ENCODE measurements around the gene ADAMTS9. TPM values are rescaled to one million over a fixed set of nuclear protein-coding genes. Genes with fewer than 3 reads are reported as not detected.

Gene ADAMTS9
- total and polyA plus RNA-seq, 5 experiments from 2014 or later = not detected

- DNase-seq (no peak), ATAC-seq (no peak)
- H3K4me3 Mint-ChIP-seq = no peak overlapping the region
- peaks cover 0 to 6% (median 0%) of the 10 kb centered on the region in 9 donors for H3K9me3 Mint-ChIP-seq
- POLR2A ChIA-PET = no interaction called here
- H3K36me3 Mint-ChIP-seq = no peaks in the 10 kb centered on the region
- no peaks in the 10 kb centered on the region for H3K4me1 Mint-ChIP-seq
- H3K27me3 Mint-ChIP-seq = peaks cover 0 to 6% (median 0%) of the 10 kb centered on the region in 5 donors
- no peak overlapping the region for H3K27ac Mint-ChIP-seq
Measured at GRCh38 chr3:64616953-64617352, 70.8 kb downstream of the ADAMTS9 start.

- Mint-ChIP-seq H3K4me1 (no peaks in the 10 kb centered on the region), H3K27me3 (peaks cover 0 to 6% (median 0%) of the 10 kb centered on the region in 5 donors), H3K4me3 (no peak overlapping the region), H3K27ac (no peak overlapping the region), H3K9me3 (peaks cover 0 to 10% (median 0%) of the 10 kb centered on the region in 9 donors), H3K36me3 (no peaks in the 10 kb centered on the region)
- POLR2A ChIA-PET = no interaction called here
- no peak for ATAC-seq
- no peak for DNase-seq
Measured at GRCh38 chr3:64612916-64613526, 74.8 kb downstream of the ADAMTS9 start.

GRCh38 chr3:64612082-64612860 lies 75.5 kb downstream of the ADAMTS9 start:
- Mint-ChIP-seq H3K4me3 (no peak overlapping the region), H3K36me3 (no peaks in the 10 kb centered on the region), H3K4me1 (no peaks in the 10 kb centered on the region), H3K27me3 (peaks cover 0 to 6% (median 0%) of the 10 kb centered on the region in 5 donors), H3K9me3 (peaks cover 0 to 10% (median 0%) of the 10 kb centered on the region in 9 donors), H3K27ac (no peak overlapping the region)
- ATAC-seq (no peak), DNase-seq (no peak)
- POLR2A ChIA-PET = no interaction called here

GRCh38 chr3:64608741-64609140 lies 79.1 kb downstream of the ADAMTS9 start:
- H3K27me3 Mint-ChIP-seq = peaks cover 0 to 2% (median 0%) of the 10 kb centered on the region in 5 donors

GRCh38 chr3:64607032-64607551 lies 80.7 kb downstream of the ADAMTS9 start:
- POLR2A ChIA-PET = no interaction called here
- Mint-ChIP-seq H3K27ac (no peak overlapping the region), H3K36me3 (no peaks in the 10 kb centered on the region), H3K4me1 (no peaks in the 10 kb centered on the region), H3K27me3 (peaks cover 0 to 3% (median 2%) of the 10 kb centered on the region in 5 donors), H3K9me3 (peaks cover 0 to 15% (median 1%) of the 10 kb centered on the region in 9 donors), H3K4me3 (no peak overlapping the region)
- no peak for DNase-seq
- no peak for ATAC-seq

More at GRCh38 chr3:64608741-64609140, 79.1 kb downstream of the ADAMTS9 start:
- Mint-ChIP-seq H3K36me3 (no peaks in the 10 kb centered on the region), H3K9me3 (peaks cover 0 to 9% (median 0%) of the 10 kb centered on the region in 9 donors), H3K4me3 (no peak overlapping the region), H3K27ac (no peak overlapping the region), H3K4me1 (no peaks in the 10 kb centered on the region)
- POLR2A ChIA-PET = no interaction called here
- DNase-seq (no peak), ATAC-seq (no peak)

GRCh38 chr3:64604313-64604712 lies 83.5 kb downstream of the ADAMTS9 start:
- DNase-seq (no peak), ATAC-seq (no peak)
- H3K4me1 Mint-ChIP-seq = no peaks in the 10 kb centered on the region
- POLR2A ChIA-PET = no interaction called here
- H3K27me3 Mint-ChIP-seq = peaks cover 0 to 3% (median 2%) of the 10 kb centered on the region in 5 donors
- no peak overlapping the region for H3K27ac Mint-ChIP-seq
- no peaks in the 10 kb centered on the region for H3K36me3 Mint-ChIP-seq
- H3K9me3 Mint-ChIP-seq = peaks cover 0 to 11% (median 0%) of the 10 kb centered on the region in 9 donors
- H3K4me3 Mint-ChIP-seq = no peak overlapping the region

- DNase-seq (no peak), ATAC-seq (no peak)
- no peaks in the 10 kb centered on the region for H3K36me3 Mint-ChIP-seq
- POLR2A ChIA-PET = no interaction called here
- peaks cover 0 to 3% (median 2%) of the 10 kb centered on the region in 5 donors for H3K27me3 Mint-ChIP-seq
- H3K4me1 Mint-ChIP-seq = no peaks in the 10 kb centered on the region
- peaks cover 0 to 8% (median 0%) of the 10 kb centered on the region in 9 donors for H3K9me3 Mint-ChIP-seq
- H3K27ac Mint-ChIP-seq = no peak overlapping the region
- no peak overlapping the region for H3K4me3 Mint-ChIP-seq
Measured at GRCh38 chr3:64601824-64602223, 86.0 kb downstream of the ADAMTS9 start.

- POLR2A ChIA-PET = no interaction called here
- DNase-seq (no peak), ATAC-seq (no peak)
- Mint-ChIP-seq H3K4me3 (no peak overlapping the region), H3K27me3 (peaks cover 0 to 3% (median 2%) of the 10 kb centered on the region in 5 donors), H3K9me3 (peaks cover 0 to 6% (median 0%) of the 10 kb centered on the region in 9 donors), H3K36me3 (no peaks in the 10 kb centered on the region), H3K27ac (no peak overlapping the region), H3K4me1 (no peaks in the 10 kb centered on the region)
Measured at GRCh38 chr3:64600246-64600950, 87.4 kb downstream of the ADAMTS9 start.

GRCh38 chr3:64599651-64600050 lies 88.1 kb downstream of the ADAMTS9 start:
- no peaks in the 10 kb centered on the region for H3K4me1 Mint-ChIP-seq
- no peak for ATAC-seq
- POLR2A ChIA-PET = no interaction called here
- no peak for DNase-seq
- no peak overlapping the region for H3K27ac Mint-ChIP-seq
- H3K4me3 Mint-ChIP-seq = no peak overlapping the region
- peaks cover 0 to 9% (median 0%) of the 10 kb centered on the region in 9 donors for H3K9me3 Mint-ChIP-seq
- H3K27me3 Mint-ChIP-seq = peaks cover 0 to 3% (median 2%) of the 10 kb centered on the region in 5 donors
- no peaks in the 10 kb centered on the region for H3K36me3 Mint-ChIP-seq

GRCh38 chr3:64595253-64595694 lies 92.5 kb downstream of the ADAMTS9 start:
- H3K4me1 Mint-ChIP-seq = no peaks in the 10 kb centered on the region
- no peaks in the 10 kb centered on the region for H3K36me3 Mint-ChIP-seq
- H3K27ac Mint-ChIP-seq = no peak overlapping the region
- no peaks in the 10 kb centered on the region for H3K27me3 Mint-ChIP-seq
- POLR2A ChIA-PET = no interaction called here
- peaks cover 0 to 4% (median 0%) of the 10 kb centered on the region in 9 donors for H3K9me3 Mint-ChIP-seq
- no peak overlapping the region for H3K4me3 Mint-ChIP-seq
- ATAC-seq = no peak
- DNase-seq = no peak

- H3K4me1 Mint-ChIP-seq = no peaks in the 10 kb centered on the region
- H3K36me3 Mint-ChIP-seq = no peaks in the 10 kb centered on the region
- peaks cover 0 to 4% (median 0%) of the 10 kb centered on the region in 9 donors for H3K9me3 Mint-ChIP-seq
- POLR2A ChIA-PET = no interaction called here
- H3K27ac Mint-ChIP-seq = no peak overlapping the region
- ATAC-seq = no peak
- H3K27me3 Mint-ChIP-seq = no peaks in the 10 kb centered on the region
- H3K4me3 Mint-ChIP-seq = no peak overlapping the region
- no peak for DNase-seq
Measured at GRCh38 chr3:64594134-64594533, 93.7 kb downstream of the ADAMTS9 start.

- POLR2A ChIA-PET = no interaction called here
- no peak for ATAC-seq
- Mint-ChIP-seq H3K4me3 (no peak overlapping the region), H3K9me3 (peaks cover 0 to 4% (median 0%) of the 10 kb centered on the region in 9 donors), H3K4me1 (no peaks in the 10 kb centered on the region), H3K36me3 (no peaks in the 10 kb centered on the region), H3K27ac (no peak overlapping the region), H3K27me3 (peaks cover 0 to under 1% (median 0%) of the 10 kb centered on the region in 5 donors)
- no peak for DNase-seq
Measured at GRCh38 chr3:64593350-64593749, 94.5 kb downstream of the ADAMTS9 start.

Data from naive thymus-derived CD8-positive, alpha-beta T cell (primary cell).